NCI-H2107 treated with DMSO at 0.1 percent for 48 hours (cell line): ENCODE measurements around the gene SMARCD2.
"Not testable (repeated sequence)": the region's sequence is repeated elsewhere in the genome, so short reads cannot be mapped to it uniquely, and the experiment has no call there.

Experiments used
- DNase-seq: peaks from one replicate; lab custom pipeline; 2025; ENCODE audit not compliant: unreplicated experiment; lab: John Stamatoyannopoulos, UW

Gene SMARCD2

GRCh38 chr17:63842540-63843386 is at the start of gene SMARCD2:
Gene SMARCD2 (minus strand): TSS chr17:63842685. CDS start chr17:63842674, 11 bp downstream.
- DNase-seq: peak; percentile 91

GRCh38 chr17:63889026-63889848 is 46.8 kb upstream of the SMARCD2 start:
- not testable (repeated sequence) for DNase-seq

- DNase-seq: not testable (repeated sequence)
These were observed 42.6 kb upstream of the SMARCD2 start for GRCh38 chr17:63885119-63885518.

- not testable (repeated sequence) for DNase-seq
These were observed 40.2 kb upstream of the SMARCD2 start for GRCh38 chr17:63882626-63883126.

- no peak for DNase-seq
These were observed 39.6 kb upstream of the SMARCD2 start, which contains the start of gene GH2 for GRCh38 chr17:63881935-63882601. Gene GH2 (minus strand): TSS chr17:63881944. CDS start chr17:63881801, 143 bp downstream.

GRCh38 chr17:63881337-63881736 is 38.9 kb upstream of the SMARCD2 start:
- DNase-seq: not testable (repeated sequence)

- no peak for DNase-seq
These were observed 38.2 kb upstream of the SMARCD2 start for GRCh38 chr17:63880706-63881105.

- not testable (repeated sequence) for DNase-seq
These were observed 35.9 kb upstream of the SMARCD2 start for GRCh38 chr17:63878413-63878812.

- not testable (repeated sequence) for DNase-seq
These were observed 32.2 kb upstream of the SMARCD2 start for GRCh38 chr17:63874693-63875092.

- DNase-seq: not testable (repeated sequence)
These were observed 31.7 kb upstream of the SMARCD2 start for GRCh38 chr17:63874061-63874626.

GRCh38 chr17:63873577-63873976 is 31.1 kb upstream of the SMARCD2 start, which contains the start of gene CSH2:
Gene CSH2 (minus strand): TSS chr17:63873677. CDS start chr17:63873614, 63 bp downstream.
- DNase-seq: not testable (repeated sequence)

- DNase-seq: not testable (repeated sequence)
These were observed 29.3 kb upstream of the SMARCD2 start for GRCh38 chr17:63871646-63872365.

GRCh38 chr17:63870292-63870665 is 27.8 kb upstream of the SMARCD2 start:
- not testable (repeated sequence) for DNase-seq

GRCh38 chr17:63869491-63870291 is 27.2 kb upstream of the SMARCD2 start:
- DNase-seq: not testable (repeated sequence)

- DNase-seq: not testable (repeated sequence)
These were observed 24.1 kb upstream of the SMARCD2 start for GRCh38 chr17:63866625-63867024.

GRCh38 chr17:63859257-63859656 is 16.8 kb upstream of the SMARCD2 start:
- no peak for DNase-seq

- not testable (repeated sequence) for DNase-seq
These were observed 13.9 kb upstream of the SMARCD2 start for GRCh38 chr17:63856425-63856824.

GRCh38 chr17:63855185-63855584 is 12.7 kb upstream of the SMARCD2 start:
- no peak for DNase-seq

- DNase-seq: no peak
These were observed 12.2 kb upstream of the SMARCD2 start for GRCh38 chr17:63854709-63855108.
